MM.1S (cell line): ENCODE data around the gene RIMKLA.

Source experiments
- DNase-seq: peaks from one replicate; pipeline ENCODE4 v3.0.0-alpha.2; 2015
- H2AFZ ChIP-seq: fragments of 300-600 bp; sonication (generic); 2 replicates; pipeline ENCODE4 v1.6.0; 2016; ENCODE audit warnings: antibody characterized with exemption, low read length
- H3F3A ChIP-seq: fragments of 300-600 bp; sonication (generic); 2 replicates; pipeline ENCODE4 v1.6.1; 2016; ENCODE audit warnings: mild to moderate bottlenecking, antibody characterized with exemption, low read length, moderate library complexity, mixed read lengths; ENCODE audit not compliant: insufficient read depth
- H3K27ac ChIP-seq: fragments of 300-600 bp; sonication (generic); 2 replicates; pipeline ENCODE4 v1.5.1; 2016; ENCODE audit warnings: mild to moderate bottlenecking, low read length
- H3K27me3 ChIP-seq: fragments of 300-600 bp; sonication (generic); replicated peaks from 2 replicates; pipeline ENCODE4 v1.6.0; 2016; ENCODE audit warnings: low read length; ENCODE audit not compliant: insufficient read depth
- H3K36me3 ChIP-seq: fragments of 300-600 bp; sonication (generic); replicated peaks from 2 replicates; pipeline ENCODE4 v1.6.1; 2016; ENCODE audit warnings: mild to moderate bottlenecking, low read length, mixed read lengths; ENCODE audit not compliant: insufficient read depth
- H3K4me1 ChIP-seq: fragments of 300-600 bp; sonication (generic); 2 replicates; pipeline ENCODE4 v1.6.1; 2016; ENCODE audit warnings: low read length, mixed read lengths
- H3K4me2 ChIP-seq: fragments of 300-600 bp; sonication (generic); 2 replicates; pipeline ENCODE4 v1.6.0; 2016; ENCODE audit warnings: low read depth, low read length
- H3K4me3 ChIP-seq: fragments of 300-600 bp; sonication (generic); 2 replicates; pipeline ENCODE4 v1.5.1; 2016; ENCODE audit warnings: low read length, mixed read lengths
- H3K79me2 ChIP-seq: fragments of 300-600 bp; sonication (generic); 2 replicates; pipeline ENCODE4 v1.6.1; 2016; ENCODE audit warnings: mixed run types, low read length, mixed read lengths
- H3K9ac ChIP-seq: fragments of 300-600 bp; sonication (generic); 2 replicates; pipeline ENCODE4 v1.6.1; 2016; ENCODE audit warnings: low read length, mixed read lengths
- H3K9me2 ChIP-seq: fragments of 300-600 bp; sonication (generic); replicated peaks from 2 replicates; pipeline ENCODE4 v1.6.1; 2016; ENCODE audit warnings: mild to moderate bottlenecking, low read length, mixed read lengths; ENCODE audit not compliant: insufficient read depth
- H3K9me3 ChIP-seq: fragments of 300-600 bp; sonication (generic); replicated peaks from 2 replicates; pipeline ENCODE4 v1.6.1; 2016; ENCODE audit warnings: mild to moderate bottlenecking, low read length, mixed read lengths; ENCODE audit not compliant: insufficient read depth
- H4K20me1 ChIP-seq: fragments of 300-600 bp; sonication (generic); 2 replicates; pipeline ENCODE4 v1.6.1; 2016; ENCODE audit warnings: mild to moderate bottlenecking, low read length, moderate library complexity, mixed read lengths; ENCODE audit not compliant: insufficient read depth
- CTCF ChIP-seq: fragments of 300-600 bp; sonication (generic); IDR thresholded peaks from 2 replicates; pipeline ENCODE4 v1.5.1; 2016; ENCODE audit warnings: antibody characterized with exemption, low read length, mixed read lengths
- EZH2 ChIP-seq: fragments of 300-600 bp; sonication (generic); optimal IDR thresholded peaks from 2 replicates; pipeline ENCODE3; 2017; ENCODE audit warnings: low read depth, mild to moderate bottlenecking, antibody characterized with exemption, low read length, mixed read lengths
- EZH2phosphoT487 ChIP-seq: fragments of 300-600 bp; sonication (generic); IDR thresholded peaks from 2 replicates; pipeline ENCODE4 v1.6.1; 2018; ENCODE audit warnings: antibody characterized with exemption, low read length

Gene RIMKLA

GRCh38 chr1:42336978-42337377 is 43.6 kb upstream of the RIMKLA start:
- no peaks in the 10 kb centered on the region for H3K36me3 ChIP-seq
- H3K4me3 ChIP-seq: no peak overlapping the region
- H3K9ac ChIP-seq: no peak overlapping the region
- H3K27ac ChIP-seq: no peak overlapping the region
- H2AFZ ChIP-seq: no peak overlapping the region
- TF ChIP-seq EZH2 (no peak), CTCF (no peak), EZH2phosphoT487 (no peak)
- peaks cover 8% of the 10 kb centered on the region; the same call in 1 of the 2 replicates for H3K4me1 ChIP-seq
- H3K79me2 ChIP-seq: peaks cover 30% of the 10 kb centered on the region
- no peaks in the 10 kb centered on the region for H3K27me3 ChIP-seq
- no peak for DNase-seq
- H3K4me2 ChIP-seq: no peak overlapping the region
- H3K9me3 ChIP-seq: no peaks in the 10 kb centered on the region
- H3F3A ChIP-seq: peaks cover 5% of the 10 kb centered on the region; the same call in 1 of the 2 replicates
- no peaks in the 10 kb centered on the region for H3K9me2 ChIP-seq
- H4K20me1 ChIP-seq: peaks cover 10% of the 10 kb centered on the region

GRCh38 chr1:42340093-42340492 is 40.5 kb upstream of the RIMKLA start:
- no peaks in the 10 kb centered on the region for H3K9me3 ChIP-seq
- H4K20me1 ChIP-seq: no peaks in the 10 kb centered on the region
- no peak overlapping the region for H3K27ac ChIP-seq
- H3K79me2 ChIP-seq: no peaks in the 10 kb centered on the region
- no peaks in the 10 kb centered on the region for H3K4me1 ChIP-seq
- no peaks in the 10 kb centered on the region for H3K36me3 ChIP-seq
- H3F3A ChIP-seq: peaks cover 5% of the 10 kb centered on the region
- no peak overlapping the region for H3K4me2 ChIP-seq
- no peak overlapping the region for H3K4me3 ChIP-seq
- H2AFZ ChIP-seq: no peak overlapping the region
- no peaks in the 10 kb centered on the region for H3K27me3 ChIP-seq
- DNase-seq: no peak
- TF ChIP-seq EZH2phosphoT487: no peak
- TF ChIP-seq CTCF: no peak
- TF ChIP-seq EZH2: no peak
- H3K9ac ChIP-seq: no peak overlapping the region
- H3K9me2 ChIP-seq: no peaks in the 10 kb centered on the region

GRCh38 chr1:42340901-42341300 is 39.7 kb upstream of the RIMKLA start:
- H3K9ac ChIP-seq: no peak overlapping the region

More at GRCh38 chr1:42340901-42341300, 39.7 kb upstream of the RIMKLA start:
- no peaks in the 10 kb centered on the region for H3K9me2 ChIP-seq
- H3K27ac ChIP-seq: no peak overlapping the region
- TF ChIP-seq CTCF (no peak), EZH2phosphoT487 (no peak), EZH2 (no peak)
- no peaks in the 10 kb centered on the region for H3K27me3 ChIP-seq
- no peaks in the 10 kb centered on the region for H3K36me3 ChIP-seq
- H3F3A ChIP-seq: no peaks in the 10 kb centered on the region; the same call in 1 of the 2 replicates
- no peak overlapping the region for H3K4me2 ChIP-seq
- H3K4me3 ChIP-seq: no peak overlapping the region
- no peaks in the 10 kb centered on the region for H3K9me3 ChIP-seq
- no peaks in the 10 kb centered on the region for H3K79me2 ChIP-seq
- H2AFZ ChIP-seq: no peak overlapping the region
- no peaks in the 10 kb centered on the region for H4K20me1 ChIP-seq
- H3K4me1 ChIP-seq: no peaks in the 10 kb centered on the region
- no peak for DNase-seq
